ENCODE results near the gene DDX21.

- TF ChIP-seq POLR2A (IDR thresholded peaks at IDR 0.05; ENCODE audit: low read length) (no peak), GATA1 (IDR thresholded peaks at IDR 0.05; ENCODE audit: low read depth, low read length) (no peak)
Observed at GRCh38 chr10:68997211-68997610, 41.2 kb downstream of the DDX21 start.
